ENCODE measurements around the gene ADAM8. TPM values are rescaled to one million over a fixed set of nuclear protein-coding genes. Genes with fewer than 3 reads are reported as not detected.

Gene ADAM8
- total and polyA plus RNA-seq, 12 donors = 0.61 to 7.7 (median 3.8) TPM

GRCh38 chr10:133307776-133308420 lies 31.2 kb upstream of the ADAM8 start:
- Histone ChIP-seq H3K9me3 (replicated peaks in 1 of 3) (no peaks in the 10 kb centered on the region), H3K27me3 (no peaks in the 10 kb centered on the region), H3K4me1 (replicated peaks in 1 of 2) (peaks cover 17 to 43% of the 10 kb centered on the region in 2 donors), H3K27ac (peak overlapping the region; percentile 64 to 99 (median 98)), H3K36me3 (replicated peaks in 1 of 2) (peaks cover 0 to 27% of the 10 kb centered on the region in 2 donors), H3K4me3 (peak overlapping the region; percentile 51 to 99 (median 88))
- intact Hi-C loops (cut with DNase I) = no loop called here
- WGBS, 4 donors = 6 to 8% (median 6%) methylated on average over 25 of the region's 25 CpGs
- peak; percentile 67 to 95 (median 81) for DNase-seq
- TF ChIP-seq, protein P1, sequence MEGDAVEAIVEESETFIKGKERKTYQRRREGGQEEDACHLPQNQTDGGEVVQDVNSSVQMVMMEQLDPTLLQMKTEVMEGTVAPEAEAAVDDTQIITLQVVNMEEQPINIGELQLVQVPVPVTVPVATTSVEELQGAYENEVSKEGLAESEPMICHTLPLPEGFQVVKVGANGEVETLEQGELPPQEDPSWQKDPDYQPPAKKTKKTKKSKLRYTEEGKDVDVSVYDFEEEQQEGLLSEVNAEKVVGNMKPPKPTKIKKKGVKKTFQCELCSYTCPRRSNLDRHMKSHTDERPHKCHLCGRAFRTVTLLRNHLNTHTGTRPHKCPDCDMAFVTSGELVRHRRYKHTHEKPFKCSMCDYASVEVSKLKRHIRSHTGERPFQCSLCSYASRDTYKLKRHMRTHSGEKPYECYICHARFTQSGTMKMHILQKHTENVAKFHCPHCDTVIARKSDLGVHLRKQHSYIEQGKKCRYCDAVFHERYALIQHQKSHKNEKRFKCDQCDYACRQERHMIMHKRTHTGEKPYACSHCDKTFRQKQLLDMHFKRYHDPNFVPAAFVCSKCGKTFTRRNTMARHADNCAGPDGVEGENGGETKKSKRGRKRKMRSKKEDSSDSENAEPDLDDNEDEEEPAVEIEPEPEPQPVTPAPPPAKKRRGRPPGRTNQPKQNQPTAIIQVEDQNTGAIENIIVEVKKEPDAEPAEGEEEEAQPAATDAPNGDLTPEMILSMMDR (IDR thresholded peaks at IDR 0.05) = peak; percentile 47 to 65 (median 61)
- TF ChIP-seq POLR2A (IDR thresholded peaks at IDR 0.05) = peak in 1 of 2 donors; percentile 42

DNA sequence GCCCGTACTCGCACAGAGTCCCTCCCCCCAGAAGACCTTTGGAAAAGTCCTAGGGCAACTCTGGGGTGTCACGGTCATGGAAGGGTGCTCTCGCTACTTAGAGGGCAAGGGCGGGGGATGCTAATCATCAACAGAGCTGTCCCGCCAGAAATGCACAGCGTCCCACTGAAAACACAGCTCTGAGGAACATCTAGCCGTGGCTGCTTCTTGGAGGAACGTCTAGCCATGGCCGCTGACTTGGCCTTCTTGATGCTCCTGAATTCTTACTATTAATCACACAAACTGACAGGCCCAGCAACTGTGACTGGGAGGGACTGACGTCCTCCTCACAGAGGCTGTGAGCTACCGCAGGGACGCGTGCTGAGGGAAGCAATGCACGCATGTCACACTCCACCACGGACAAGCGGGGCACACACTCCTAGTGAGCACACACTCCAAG lies 30.3 kb upstream of the ADAM8 start:
- WGBS, 4 donors = 81 to 90% (median 85%) methylated on average over 15 to 17 of the region's 17 CpGs
- Histone ChIP-seq H3K27me3 (no peaks in the 10 kb centered on the region), H3K9me3 (replicated peaks in 1 of 3) (no peaks in the 10 kb centered on the region), H3K27ac (peak overlapping the region in 2 of 5 donors; percentile 98 to 99), H3K4me3 (peak overlapping the region in 1 of 4 donors; percentile 99), H3K4me1 (replicated peaks in 1 of 2) (peaks cover 17 to 43% of the 10 kb centered on the region in 2 donors), H3K36me3 (replicated peaks in 1 of 2) (peaks cover 0 to 31% of the 10 kb centered on the region in 2 donors)
- peak in 2 of 7 donors; percentile 18 to 26 for DNase-seq
- intact Hi-C loops (cut with DNase I) = no loop called here
- TF ChIP-seq, protein P1 (IDR thresholded peaks at IDR 0.05) = no peak

GRCh38 chr10:133306097-133306476 lies 29.4 kb upstream of the ADAM8 start:
- no peaks in the 10 kb centered on the region for H3K27me3 ChIP-seq
- WGBS, 4 donors = 92 to 96% (median 94%) methylated on average over 5 of the region's 5 CpGs
- H3K4me3 ChIP-seq = no peak overlapping the region
- H3K9me3 ChIP-seq (replicated peaks in 1 of 3) = no peaks in the 10 kb centered on the region
- H3K27ac ChIP-seq = peak overlapping the region; percentile 51 to 94 (median 85)
- intact Hi-C loops (cut with DNase I) = no loop called here
- no peak for DNase-seq
- H3K4me1 ChIP-seq (replicated peaks in 1 of 2) = peaks cover 17 to 43% of the 10 kb centered on the region in 2 donors
- peaks cover 0 to 30% of the 10 kb centered on the region in 2 donors for H3K36me3 ChIP-seq (replicated peaks in 1 of 2)
- no peak for TF ChIP-seq POLR2A (IDR thresholded peaks at IDR 0.05)
- TF ChIP-seq, protein P1 (IDR thresholded peaks at IDR 0.05) = no peak

DNA sequence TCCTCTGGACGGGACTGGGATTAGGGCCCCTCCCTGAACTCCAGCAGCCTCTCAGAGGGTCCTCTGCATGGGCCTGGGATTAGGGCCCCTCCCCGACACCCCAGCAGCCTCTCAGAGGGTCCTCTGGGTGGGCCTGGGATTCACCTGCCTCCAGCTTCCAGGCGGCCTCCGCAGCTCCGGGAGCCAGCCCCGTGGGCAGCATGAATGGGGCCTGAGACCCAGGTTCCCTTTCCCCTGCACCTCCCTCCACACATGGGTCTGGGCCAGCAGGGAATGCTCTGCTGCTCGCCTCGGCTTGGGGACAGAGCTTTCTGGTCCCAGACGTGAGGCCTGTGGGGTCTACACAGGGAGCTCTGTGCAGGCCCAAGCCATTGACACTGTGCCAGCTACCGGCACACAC lies 26.5 kb upstream of the ADAM8 start:
- intact Hi-C loops (cut with DNase I) = no loop called here
- 85 to 100% (median 92%) methylated on average over 2 to 10 of the region's 10 CpGs for WGBS, 4 donors
- H3K9me3 ChIP-seq (replicated peaks in 1 of 3) = no peaks in the 10 kb centered on the region
- DNase-seq = no peak
- no peaks in the 10 kb centered on the region for H3K27me3 ChIP-seq
- peaks cover 17 to 43% of the 10 kb centered on the region in 2 donors for H3K4me1 ChIP-seq (replicated peaks in 1 of 2)
- H3K27ac ChIP-seq = no peak overlapping the region
- no peak overlapping the region for H3K4me3 ChIP-seq
- TF ChIP-seq POLR2A (IDR thresholded peaks at IDR 0.05) = no peak
- TF ChIP-seq, protein P1 (IDR thresholded peaks at IDR 0.05) = no peak
- H3K36me3 ChIP-seq (replicated peaks in 1 of 2) = peaks cover 0 to 42% of the 10 kb centered on the region in 2 donors
